Endothelial cell of umbilical vein (primary cell): ENCODE measurements around the gene RNF10.
"Not testable (repeated sequence)": the region's sequence is repeated elsewhere in the genome, so short reads cannot be mapped to it uniquely, and the experiment has no call there.

ENCODE experiments used
- EZH2 ChIP-seq: IDR thresholded peaks from 2 replicates; pipeline ENCODE4 v1.6.1; 2012; ENCODE audit warnings: borderline replicate concordance, low read depth, mild to moderate bottlenecking, moderate library complexity, low read length, inconsistent platforms; ENCODE audit not compliant: severe bottlenecking
- GATA2 ChIP-seq: IDR thresholded peaks from 2 replicates; pipeline ENCODE4 v1.7.0; 2011; ENCODE audit warnings: low read depth, mild to moderate bottlenecking, moderate library complexity, mixed read lengths, low read length; ENCODE audit not compliant: insufficient read length, insufficient read depth
- POLR2A ChIP-seq: IDR thresholded peaks from 2 replicates; pipeline ENCODE4 v1.6.1; 2012; ENCODE audit warnings: low read depth, mild to moderate bottlenecking, control low read depth, low read length
- POLR2AphosphoS5 ChIP-seq: IDR thresholded peaks from 2 replicates; pipeline ENCODE4 v1.6.1; 2012; ENCODE audit warnings: low read depth, mild to moderate bottlenecking, control low read depth, low read length, moderate library complexity; ENCODE audit not compliant: insufficient read depth
- TF ChIP-seq, protein P1 (sequence below), 2 donors: IDR thresholded peaks; 1 replicate in 1 of 2; 2 replicates in 1 of 2; pipeline ENCODE4 v1.5.1; 2011; ENCODE audit warnings: low read length in 2 of 2, mild to moderate bottlenecking in 2 of 2, moderate library complexity in 2 of 2, control low read depth in 1 of 2, inconsistent platforms in 1 of 2, low read depth in 1 of 2; ENCODE audit not compliant: insufficient read depth in 1 of 2; ENCODE audit errors: extremely low read depth in 1 of 2
- TF ChIP-seq, protein P2 (sequence below): IDR thresholded peaks from 2 replicates; pipeline ENCODE4 v1.6.1; 2011; ENCODE audit not compliant: insufficient read depth, insufficient read length

DNA sequence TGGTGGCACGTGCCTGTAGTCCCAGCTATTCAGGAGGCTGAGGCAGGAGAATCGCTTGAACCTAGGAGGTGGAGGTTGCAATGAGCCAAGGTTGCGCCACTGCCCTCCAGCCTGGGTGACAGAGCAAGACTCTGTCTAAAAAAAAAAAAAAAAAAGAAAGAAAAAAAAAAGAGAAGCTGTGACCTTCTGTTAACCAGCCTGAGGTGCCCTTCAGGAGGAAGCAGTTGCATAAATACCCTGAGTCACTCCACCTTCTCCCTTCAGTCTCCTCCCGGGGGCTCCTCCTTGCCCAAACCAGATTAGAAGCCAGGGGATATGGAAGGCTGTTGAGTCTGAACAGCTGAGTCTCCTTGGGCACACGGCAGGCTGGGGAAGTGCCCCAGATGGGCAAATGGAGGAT, 68.3 kb downstream of the RNF10 start:
- not testable (repeated sequence) for TF ChIP-seq POLR2A, POLR2AphosphoS5, EZH2, GATA2
- TF ChIP-seq, protein P1, sequence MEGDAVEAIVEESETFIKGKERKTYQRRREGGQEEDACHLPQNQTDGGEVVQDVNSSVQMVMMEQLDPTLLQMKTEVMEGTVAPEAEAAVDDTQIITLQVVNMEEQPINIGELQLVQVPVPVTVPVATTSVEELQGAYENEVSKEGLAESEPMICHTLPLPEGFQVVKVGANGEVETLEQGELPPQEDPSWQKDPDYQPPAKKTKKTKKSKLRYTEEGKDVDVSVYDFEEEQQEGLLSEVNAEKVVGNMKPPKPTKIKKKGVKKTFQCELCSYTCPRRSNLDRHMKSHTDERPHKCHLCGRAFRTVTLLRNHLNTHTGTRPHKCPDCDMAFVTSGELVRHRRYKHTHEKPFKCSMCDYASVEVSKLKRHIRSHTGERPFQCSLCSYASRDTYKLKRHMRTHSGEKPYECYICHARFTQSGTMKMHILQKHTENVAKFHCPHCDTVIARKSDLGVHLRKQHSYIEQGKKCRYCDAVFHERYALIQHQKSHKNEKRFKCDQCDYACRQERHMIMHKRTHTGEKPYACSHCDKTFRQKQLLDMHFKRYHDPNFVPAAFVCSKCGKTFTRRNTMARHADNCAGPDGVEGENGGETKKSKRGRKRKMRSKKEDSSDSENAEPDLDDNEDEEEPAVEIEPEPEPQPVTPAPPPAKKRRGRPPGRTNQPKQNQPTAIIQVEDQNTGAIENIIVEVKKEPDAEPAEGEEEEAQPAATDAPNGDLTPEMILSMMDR (IDR thresholded peaks at IDR 0.05; ENCODE audit: extremely low read depth in 1 of 2, insufficient read depth in 1 of 2, low read depth in 1 of 2, low read length in 2 of 2) = not testable (repeated sequence)
- TF ChIP-seq, protein P2, sequence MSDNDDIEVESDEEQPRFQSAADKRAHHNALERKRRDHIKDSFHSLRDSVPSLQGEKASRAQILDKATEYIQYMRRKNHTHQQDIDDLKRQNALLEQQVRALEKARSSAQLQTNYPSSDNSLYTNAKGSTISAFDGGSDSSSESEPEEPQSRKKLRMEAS = not testable (repeated sequence)
